SIG-M5 treated with dmso at 0.1 percent for 504 hours (cell line): ENCODE results near the gene TMEM185B.
"Not testable (repeated sequence)": the region's sequence is repeated elsewhere in the genome, so short reads cannot be mapped to it uniquely, and the experiment has no call there.

Experiments
- DNase-seq: peaks from one replicate; lab custom pipeline; 2025; ENCODE audit not compliant: unreplicated experiment; lab: John Stamatoyannopoulos, UW

The TMEM185B gene

DNA sequence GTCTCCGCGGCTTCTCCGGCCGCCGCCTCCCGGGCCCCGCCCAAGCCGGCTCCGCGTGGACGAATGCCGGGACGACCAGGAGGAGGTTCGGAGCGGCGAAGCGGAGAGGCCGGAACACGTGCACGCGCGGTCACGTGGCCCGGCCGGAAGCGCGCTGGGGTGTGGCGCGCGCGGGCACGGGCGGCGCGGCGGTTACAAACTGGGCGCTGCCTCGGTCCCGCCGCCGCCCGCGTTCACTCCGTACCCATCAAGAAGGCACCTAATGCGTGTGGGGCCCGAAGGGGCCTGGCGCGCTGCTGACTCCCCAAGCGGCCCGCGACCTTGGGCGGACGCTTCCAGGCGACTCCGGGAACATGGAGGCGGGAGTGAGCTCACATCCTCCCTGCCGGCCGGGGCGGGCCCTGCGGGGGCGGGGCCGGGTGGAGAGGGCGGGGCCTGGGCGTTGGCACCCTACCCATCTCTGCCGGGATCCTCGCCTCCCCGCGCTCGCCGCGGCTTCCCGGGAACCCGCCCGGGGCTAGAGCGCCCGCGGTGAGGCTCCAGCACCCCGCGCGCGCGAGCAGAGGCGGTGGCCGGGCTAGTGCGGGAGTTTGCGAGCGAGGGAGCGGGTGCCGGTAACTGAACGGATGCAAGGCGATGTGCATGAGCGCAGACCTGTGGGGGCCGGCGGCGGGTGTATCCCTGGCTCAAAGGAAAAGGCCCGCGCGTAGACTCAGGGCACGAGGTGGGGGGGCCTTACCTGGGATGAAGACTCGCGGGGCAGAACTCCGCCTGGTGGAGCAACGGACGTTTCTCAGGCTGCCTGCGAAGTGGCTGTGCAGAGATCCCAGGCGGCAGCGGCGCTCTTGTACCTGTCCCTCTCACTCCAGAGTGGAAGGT, at the start of gene TMEM185B:
Gene TMEM185B, minus strand, starts transcription at position 367 of the 879 bp plus-strand sequence. CDS start 424 bp downstream, outside the sequence.
- peak; percentile 67 for DNase-seq

DNA sequence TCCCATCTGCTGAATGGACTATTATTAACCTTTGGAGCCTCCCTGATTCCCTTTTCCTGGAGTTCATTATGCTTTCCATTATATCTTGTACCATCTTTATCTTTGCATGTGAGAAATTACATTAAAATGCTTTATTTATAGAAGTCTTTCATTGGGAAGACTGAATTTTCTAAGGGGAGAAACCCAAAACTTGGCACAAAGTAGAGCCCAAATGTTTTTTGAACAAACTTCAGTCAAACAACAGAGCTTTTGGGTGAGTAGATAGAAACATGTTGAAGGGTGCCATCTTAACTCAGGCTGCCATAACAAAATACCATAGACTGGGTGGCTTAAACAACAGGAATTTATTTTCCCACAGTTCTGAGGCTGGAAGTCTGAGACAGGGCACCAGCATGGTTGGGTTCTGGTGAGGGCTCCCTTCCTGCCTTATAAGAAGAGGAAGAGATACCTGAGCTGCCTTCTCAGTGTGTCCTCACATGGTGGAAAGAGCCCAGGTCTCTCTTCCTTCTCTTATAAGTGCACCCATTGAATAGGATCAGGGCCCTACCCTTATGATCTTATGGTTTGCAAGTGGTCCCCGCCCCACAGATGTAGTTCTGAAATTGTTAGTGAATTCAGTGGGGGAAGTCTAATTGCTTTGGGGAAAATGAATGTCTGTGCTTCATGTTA, 48.6 kb upstream of the TMEM185B start:
- DNase-seq, result no peak

DNA sequence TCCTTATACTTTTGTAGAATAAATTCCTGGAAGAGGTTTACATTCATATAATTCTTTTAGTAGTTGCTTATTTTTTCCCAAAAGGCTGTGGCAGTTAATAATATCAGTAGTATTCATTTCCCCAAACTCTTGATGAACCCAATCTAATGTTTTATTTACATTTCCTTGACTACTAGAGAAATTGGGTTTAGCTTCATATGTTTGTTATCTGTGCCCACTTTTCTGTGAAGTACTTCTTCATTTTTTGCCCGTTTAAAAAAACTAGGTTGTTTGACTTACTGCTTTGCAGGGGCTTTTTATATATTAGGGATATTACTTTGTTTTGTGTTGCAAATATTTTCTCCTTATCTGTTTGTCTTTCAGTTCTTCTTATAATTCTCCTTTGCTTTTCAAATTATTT, 46.6 kb upstream of the TMEM185B start:
- no peak for DNase-seq

DNA sequence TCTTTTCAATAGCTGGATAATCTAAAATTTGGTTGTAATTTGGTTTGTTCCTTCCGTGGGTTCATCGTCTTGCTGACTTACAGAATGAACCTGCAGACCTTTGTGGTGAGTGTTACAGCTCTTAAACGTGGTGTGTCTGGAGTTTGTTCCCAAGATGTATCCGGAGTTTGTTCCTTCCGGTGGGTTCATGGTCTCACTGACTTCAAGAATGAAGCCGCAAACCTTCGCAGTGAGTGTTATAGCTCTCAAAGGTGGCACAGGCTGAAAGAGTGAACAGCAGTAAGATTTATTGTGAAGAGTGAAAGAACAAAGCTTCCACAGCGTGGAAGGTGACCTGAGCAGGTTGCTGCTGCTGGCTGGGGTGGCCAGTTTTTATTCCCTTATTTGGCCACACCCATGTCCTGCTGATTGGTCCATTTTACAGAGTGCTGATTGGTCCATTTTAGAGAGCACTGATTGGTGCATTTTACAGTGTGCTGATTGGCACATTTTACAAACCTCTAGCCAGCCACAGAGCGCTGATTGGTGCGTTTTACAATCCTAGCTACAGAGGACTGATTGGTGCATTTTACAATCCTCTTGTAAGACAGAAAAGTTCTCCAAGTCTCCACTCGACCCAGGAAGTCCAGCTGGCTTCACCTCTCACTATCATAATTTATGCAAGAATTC, 46.0 kb upstream of the TMEM185B start:
- no peak for DNase-seq

DNA sequence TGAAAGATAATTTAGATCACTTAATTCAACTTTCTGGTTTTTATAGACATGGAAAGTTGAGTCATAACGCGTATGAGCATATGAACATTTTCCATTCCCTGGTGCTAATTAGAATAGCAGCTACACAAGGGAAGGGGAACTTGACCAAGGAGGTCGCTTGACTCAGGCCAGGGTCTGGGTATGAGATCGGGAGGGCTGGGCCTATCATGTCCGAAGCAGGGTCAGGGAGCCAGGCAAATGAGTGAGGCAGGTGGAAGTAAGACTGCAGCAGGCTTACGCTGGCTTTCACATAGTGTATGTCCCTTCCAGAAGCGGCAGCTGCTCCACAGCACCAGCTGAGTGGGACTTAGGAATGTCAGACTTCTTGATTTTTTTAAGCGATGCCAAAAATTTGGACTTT, 44.1 kb upstream of the TMEM185B start:
- DNase-seq, result no peak

DNA sequence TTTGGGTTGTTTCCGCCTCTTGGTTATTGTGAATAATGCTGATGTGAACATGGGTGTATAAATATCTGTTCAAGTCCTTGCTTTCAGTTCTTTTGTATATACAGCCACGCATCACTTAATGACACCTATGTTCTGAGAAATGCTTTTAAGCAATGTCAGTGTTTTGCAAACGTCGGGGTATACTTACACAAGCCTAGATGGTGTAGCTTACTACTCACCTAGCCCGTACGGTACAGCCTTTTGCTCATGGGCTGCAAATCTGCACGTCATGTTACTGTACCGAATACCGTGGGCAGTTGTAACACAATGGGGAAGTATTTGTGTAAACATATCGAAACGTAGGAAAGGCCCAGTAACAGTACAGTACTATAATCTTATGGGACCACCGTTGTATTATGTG, 41.8 kb upstream of the TMEM185B start:
- DNase-seq, result no peak

DNA sequence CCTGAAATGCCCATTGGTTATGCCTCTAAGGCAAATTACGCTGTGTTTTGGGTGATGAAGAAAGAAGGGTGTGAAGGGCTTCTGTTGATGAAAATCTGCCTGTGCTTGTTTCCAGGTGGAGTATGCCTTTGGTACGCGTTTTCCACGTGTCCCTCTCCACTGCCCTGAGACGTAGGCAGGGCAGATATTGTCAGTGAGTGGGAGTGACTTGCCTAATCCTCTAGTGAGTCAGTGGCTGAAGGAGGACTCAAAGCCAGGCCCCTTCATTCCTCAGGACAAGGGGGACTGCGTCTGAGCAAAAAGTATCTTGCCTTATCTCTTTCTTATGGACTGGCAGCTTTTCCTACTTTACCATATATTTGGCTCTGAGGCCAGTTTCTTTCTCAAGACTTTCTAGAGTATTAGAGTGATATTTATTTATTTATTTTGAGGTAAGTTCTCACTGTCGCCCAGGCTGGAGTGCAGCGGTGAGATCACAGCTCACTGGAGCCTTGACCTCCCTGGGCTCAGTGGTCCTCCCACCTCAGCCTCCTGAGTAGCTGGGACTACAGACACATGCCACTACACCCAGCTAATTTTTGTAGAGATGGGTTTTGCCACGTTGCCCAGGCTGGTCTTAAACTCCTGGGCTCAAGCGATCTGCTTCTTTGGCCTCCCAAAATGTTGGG, 39.7 kb upstream of the TMEM185B start:
- DNase-seq, result no peak

DNA sequence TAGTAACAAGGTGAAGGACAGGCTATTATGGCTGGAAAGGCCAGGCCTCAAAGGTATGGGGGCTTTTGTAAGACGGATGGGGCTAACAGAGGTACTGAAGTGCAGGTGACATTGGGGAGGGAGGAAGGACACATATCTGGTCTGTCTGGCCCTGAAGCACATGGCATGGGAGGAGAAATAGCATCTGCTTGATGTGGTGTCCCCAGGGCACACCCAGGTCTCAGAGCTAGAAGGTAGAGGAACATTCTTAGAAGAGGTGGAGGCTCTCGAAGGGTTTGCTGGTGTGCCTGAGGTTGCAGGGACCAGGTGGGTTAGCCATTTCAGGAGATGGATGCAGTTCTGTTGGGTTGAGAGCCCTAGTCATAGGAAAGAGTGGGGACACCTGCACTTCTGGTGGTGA, 39.0 kb upstream of the TMEM185B start:
- no peak for DNase-seq

DNA sequence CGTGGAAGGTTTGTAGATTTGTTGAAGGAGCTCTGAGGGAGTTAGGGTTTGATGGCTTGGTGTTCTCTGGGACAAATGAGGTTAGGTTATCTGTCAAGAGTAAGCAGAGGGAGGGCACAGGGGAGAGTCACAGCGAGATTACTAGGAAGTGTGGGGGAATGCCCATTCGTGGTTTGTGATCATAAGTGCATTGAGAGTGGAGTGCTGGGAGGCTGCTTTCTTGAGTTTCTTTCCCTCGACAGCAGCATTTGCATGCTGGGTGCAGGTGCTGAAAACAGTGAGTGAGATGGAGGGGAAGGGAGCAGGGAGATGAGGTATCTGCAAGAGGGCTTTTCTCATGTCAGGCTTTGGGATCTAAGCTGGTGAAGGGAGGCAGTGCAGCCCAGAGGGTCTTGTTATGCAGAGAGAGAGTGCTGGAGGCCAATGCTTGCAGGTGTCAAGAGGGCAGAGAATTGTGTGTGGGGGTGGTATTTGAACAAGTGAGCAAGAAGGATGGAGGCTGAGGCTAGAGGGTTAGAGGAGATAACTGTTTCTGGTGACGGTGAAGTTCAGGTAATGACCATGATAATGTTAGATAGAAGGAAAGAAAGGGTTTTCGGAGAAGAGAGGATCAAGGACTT, 38.3 kb upstream of the TMEM185B start:
- no peak for DNase-seq

DNA sequence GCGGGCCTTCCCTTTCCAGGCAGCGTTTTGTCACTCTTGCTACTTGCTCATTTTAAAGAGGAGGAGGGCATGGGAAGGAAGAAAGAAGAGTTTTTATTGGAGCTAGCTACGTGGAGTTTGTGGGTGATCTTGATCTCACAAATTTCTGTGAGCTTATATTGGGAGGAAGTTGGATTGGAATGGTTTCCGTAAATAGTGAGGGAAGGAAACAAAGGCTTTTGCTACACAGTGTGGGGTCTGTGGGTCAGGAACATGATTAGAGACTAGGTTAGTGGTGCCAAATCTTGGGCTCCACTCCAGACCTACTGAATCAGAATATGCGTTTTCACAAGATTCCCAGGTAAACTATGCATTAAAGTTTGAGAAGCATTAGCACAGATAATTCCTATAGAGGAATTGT, 37.5 kb upstream of the TMEM185B start:
- no peak for DNase-seq

DNA sequence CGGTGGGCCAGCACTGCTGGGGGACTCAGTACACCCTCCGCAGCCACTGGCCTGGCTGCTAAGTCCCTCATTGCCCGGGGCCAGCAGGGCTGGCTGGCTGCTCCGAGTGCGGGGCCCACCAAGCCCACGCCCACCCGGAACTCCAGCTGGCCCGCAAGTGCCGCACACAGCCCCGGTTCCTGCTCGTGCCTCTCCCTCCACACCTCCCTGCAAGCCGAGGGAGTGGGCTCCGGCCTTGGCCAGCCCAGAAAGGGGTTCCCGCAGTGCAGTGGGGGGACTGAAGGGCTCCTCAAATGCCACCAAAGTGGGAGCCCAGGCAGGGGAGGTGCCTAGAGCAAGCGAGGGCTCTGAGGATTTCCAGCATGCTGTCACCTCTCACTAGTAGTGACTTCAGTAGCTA, 36.7 kb upstream of the TMEM185B start:
- DNase-seq, result not testable (repeated sequence)

DNA sequence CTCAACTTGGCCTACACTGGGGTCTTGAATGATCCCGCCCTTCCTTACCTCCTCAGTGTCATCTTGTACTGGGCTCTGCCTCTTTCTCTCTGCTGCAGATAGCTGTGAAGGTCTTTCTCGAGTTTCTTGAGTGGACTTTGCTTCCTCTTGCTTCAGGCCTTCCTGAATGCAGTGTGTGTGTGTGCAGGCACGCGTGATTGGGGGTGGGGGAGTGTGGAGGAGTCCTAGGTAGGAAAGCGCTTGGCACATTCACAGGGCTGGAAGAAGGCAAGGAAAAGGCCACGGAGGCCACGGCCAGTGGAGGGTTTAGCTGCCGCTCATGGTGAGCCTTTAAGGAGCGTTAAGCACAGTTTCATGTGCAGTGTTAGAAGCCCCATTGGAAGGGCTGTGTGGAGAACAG, 35.0 kb upstream of the TMEM185B start:
- no peak for DNase-seq

DNA sequence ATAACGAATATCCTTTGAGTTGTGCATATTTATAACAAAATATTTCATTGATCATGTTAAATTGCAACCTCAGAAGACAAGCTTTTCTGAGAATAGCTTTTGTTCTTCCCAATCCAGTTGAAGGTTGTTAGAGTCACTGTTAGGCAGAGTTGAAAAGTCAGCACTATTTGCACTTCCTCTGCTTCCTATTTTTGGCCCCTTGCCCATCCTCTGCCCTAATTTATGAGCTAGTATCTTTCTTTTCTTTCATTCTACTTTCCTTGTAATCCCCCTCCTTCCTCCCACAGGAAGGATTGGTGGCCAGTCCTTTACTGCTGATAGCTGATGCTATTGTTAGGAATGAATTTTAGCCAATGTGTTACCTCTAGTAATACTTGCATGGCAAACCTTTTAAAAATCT, 34.3 kb upstream of the TMEM185B start:
- DNase-seq, result no peak

DNA sequence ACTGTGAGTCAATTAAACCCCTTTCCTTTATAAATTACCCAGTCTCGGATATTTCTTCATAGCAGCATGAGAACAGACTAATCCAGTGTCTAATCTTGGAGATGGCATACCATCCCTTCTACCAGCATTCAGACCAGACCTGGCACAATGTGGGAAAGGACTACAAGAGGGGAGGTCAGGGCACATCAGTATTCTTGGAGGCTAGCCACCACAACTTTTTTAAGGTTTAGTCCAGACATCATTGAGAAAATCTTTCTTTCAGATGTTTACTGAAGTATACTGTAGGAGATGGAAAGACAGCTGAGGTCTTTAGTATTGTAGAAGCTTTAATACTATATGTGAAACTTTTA, 33.4 kb upstream of the TMEM185B start:
- no peak for DNase-seq

DNA sequence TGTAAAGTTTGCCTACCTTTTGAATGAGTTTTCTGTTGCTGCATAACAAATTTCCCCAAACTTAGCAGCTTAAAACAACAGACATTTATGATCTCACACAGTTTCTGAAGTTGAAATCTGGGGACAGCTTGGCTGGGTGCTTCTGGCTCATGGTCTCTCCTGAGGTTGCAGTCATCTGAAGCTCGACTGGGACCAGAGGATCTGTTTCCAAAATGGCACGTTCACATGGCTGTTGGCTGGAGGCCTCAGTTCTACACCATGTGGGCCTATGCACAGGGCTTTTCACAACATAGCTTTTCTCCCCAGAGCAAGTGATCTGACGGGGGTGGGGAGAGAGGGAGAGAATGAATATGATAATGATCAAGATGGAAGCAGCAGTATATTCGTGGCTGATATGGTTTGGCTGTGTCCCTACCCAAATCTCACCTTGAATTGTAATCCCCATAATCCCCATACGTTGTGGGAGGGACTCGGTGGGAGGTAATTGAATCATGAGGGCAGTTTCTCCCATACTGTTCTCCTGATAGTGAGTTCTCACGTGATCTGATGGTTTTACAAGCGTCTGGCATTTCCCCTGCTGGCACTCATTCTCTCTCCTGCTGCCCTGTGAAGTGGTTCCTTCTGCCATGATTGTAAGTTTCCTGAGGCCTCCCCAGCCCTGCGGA, 32.9 kb upstream of the TMEM185B start:
- no peak for DNase-seq

DNA sequence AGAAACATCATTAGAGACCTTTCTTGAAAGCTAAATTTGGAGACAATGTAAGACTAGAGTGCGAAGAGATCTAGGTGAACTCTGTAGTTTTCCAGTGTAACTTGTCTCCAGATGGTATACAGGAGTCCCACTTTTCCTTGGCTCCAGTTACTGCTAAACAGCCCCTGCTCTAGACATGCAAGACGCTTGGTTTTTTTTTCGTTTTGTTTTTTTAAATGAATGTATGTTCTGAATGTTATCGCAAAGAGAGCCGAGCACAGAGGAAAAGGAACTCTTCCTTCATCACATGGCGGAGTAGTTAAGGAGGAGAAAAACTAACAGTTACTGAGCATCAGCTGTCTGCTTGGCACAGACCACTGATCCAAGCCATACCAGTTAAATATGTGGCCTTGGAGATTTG, 31.9 kb upstream of the TMEM185B start:
- DNase-seq, result no peak

DNA sequence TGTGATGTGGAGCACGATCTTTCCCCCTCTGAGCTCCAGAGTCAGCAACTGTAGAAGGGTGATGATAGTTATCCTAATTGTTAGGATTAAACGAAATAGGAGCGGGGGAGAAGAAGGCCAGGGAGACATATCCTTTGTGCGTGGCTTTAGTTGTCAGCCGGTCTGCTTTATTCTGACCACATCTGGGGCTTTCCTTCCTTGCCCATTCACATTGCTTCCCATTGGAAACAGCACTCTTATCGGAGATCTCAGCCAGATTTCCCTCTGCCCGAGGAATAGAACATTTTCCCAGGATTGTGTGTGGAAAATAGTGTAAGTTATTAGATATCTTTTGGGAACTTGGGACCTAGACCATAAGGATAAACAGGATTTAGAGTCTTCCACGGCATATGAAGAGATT, 31.0 kb upstream of the TMEM185B start:
- no peak for DNase-seq

DNA sequence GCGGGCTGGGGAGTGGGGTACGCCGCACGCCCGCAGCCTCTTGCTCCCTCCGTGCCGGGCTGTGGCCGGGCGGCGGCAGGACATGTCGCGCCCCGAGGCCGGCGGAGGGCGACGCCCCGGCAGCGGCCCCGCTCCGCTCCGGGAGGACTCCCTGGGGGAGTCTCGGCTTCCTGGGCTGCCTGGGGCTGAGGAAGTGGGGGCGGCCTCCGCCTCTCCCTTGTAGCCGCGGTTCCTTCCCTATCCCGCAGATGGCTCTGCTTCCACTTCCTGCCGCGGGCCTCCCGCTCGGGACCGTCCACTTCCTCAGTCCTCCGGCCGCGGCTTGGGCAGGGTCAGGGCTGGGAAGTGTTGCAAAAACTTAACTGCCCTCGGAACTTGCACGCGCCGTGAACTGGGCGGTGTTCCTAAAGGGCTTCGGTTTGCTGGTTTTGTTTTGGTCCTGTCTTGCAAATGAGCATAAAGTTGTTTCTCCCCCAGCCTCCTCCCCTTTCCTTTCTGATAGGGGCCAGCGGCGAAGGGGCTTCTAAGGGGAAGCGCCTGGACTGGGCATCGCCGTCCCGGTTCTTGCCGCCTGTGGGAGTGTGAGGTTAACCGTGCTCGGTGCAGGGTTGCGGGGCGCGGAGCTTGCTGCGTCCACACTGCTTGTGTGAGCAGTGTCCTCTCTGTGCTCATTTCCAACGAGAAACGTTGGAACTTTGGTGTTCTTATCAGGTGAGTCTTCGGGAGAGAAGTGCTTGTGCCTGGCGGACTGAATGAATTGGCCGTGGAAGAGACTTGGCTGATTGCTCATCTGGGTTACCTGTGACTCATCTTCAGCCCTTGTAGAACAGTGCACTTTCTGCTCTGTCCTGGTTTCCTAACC, 30.1 kb upstream of the TMEM185B start:
- DNase-seq, result peak; percentile 66

DNA sequence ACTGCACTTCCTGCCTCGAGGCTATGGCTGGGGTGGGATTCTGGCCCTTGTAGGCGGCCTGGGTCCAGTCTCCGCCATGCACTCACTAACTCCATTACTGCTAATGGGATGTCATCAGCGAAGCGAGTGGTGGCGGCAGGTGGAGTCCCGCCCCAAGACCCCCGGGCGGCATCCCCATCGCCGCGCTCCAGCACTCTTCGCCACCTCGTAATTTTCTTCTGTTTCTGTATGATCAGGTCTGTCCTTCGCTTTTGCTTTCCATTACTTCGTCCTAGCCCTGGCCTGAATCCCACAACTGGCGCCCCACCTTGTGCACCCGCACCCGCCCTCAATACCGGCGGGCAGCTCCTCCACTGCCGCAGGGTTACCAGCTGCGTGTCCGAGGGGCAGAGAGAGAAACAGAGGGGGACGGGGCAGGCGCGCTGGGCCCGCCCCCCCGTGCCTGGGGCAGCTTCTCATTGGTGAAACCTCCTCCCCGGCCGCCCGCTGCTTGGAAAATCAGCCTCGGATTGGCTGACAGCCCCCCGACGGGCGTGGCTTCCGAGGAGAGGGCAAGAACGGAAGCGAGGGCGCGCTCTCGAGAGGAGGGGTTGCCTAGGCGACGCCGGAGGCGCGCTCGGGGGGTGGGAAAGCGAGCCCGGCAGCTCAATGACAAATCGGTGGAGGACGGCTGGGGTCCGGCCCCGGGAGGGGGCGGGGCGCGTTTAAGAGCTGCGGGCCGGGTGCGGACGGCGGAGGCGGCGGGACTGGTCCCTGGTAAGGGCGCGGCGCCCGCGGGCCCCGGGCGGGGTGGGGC, 29.2 kb upstream of the TMEM185B start, which contains the start of gene RALB:
Gene RALB, plus strand, starts transcription at position 628 of the 796 bp plus-strand sequence. CDS start 25,813 bp downstream, outside the sequence.
- peak; percentile 98 for DNase-seq
